Fibroblast of lung (primary cell): ENCODE data around the gene ZGRF1.

ENCODE experiments used
- EZH2 ChIP-seq: IDR thresholded peaks from 2 replicates; pipeline ENCODE4 v1.5.1; 2012; ENCODE audit warnings: low read length, control low read depth, mild to moderate bottlenecking; ENCODE audit errors: missing control alignments
- TF ChIP-seq, protein P1 (sequence below), 2 donors: IDR thresholded peaks in 1 of 2; conservative IDR thresholded peaks in 1 of 2; 1 replicate in 1 of 2; 2 replicates in 1 of 2; pipeline ENCODE4 v1.5.1; 2011 to 2012; ENCODE audit warnings: low read length in 2 of 2, control low read depth in 1 of 2, inconsistent platforms in 1 of 2, low read depth in 1 of 2, mild to moderate bottlenecking in 1 of 2

DNA sequence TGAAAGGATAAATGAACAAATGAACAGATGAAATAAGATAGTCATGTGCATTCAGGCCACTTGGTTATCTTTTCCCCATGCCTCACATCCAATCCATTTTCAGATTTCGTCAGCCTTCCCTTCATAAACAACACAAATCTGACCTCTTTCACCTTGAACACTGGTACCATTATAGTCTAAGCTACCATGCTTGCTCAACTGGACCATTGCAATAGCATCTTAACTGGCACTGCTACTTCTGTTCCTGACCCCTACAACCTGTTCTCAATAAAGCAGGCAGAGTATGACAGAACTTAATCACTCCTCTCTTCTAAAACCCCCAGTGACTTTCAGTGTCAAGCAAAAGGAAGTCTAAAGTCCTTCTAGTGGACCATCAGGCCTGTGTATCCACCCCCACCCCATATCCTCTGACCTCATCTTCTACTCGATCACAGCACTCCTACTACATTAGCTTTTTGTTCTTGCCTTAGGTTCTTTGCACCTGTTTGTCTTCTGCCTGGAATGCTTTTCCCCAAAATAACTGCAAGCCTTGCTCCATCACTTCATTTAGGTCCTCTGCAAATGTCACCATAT is 40.9 kb upstream of the ZGRF1 start:
- TF ChIP-seq, protein P1, sequence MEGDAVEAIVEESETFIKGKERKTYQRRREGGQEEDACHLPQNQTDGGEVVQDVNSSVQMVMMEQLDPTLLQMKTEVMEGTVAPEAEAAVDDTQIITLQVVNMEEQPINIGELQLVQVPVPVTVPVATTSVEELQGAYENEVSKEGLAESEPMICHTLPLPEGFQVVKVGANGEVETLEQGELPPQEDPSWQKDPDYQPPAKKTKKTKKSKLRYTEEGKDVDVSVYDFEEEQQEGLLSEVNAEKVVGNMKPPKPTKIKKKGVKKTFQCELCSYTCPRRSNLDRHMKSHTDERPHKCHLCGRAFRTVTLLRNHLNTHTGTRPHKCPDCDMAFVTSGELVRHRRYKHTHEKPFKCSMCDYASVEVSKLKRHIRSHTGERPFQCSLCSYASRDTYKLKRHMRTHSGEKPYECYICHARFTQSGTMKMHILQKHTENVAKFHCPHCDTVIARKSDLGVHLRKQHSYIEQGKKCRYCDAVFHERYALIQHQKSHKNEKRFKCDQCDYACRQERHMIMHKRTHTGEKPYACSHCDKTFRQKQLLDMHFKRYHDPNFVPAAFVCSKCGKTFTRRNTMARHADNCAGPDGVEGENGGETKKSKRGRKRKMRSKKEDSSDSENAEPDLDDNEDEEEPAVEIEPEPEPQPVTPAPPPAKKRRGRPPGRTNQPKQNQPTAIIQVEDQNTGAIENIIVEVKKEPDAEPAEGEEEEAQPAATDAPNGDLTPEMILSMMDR (conservative IDR thresholded peaks at IDR 0.05 in 1 of 2, IDR thresholded peaks at IDR 0.05 in 1 of 2; ENCODE audit: low read depth in 1 of 2, low read length in 2 of 2) = no peak
- TF ChIP-seq EZH2 = no peak
